ENCODE data around the gene PTGIS.

- no peak for TF ChIP-seq POLR2A (IDR thresholded peaks at IDR 0.05; ENCODE audit: low read depth, low read length)
- TF ChIP-seq POLR2AphosphoS5 (IDR thresholded peaks at IDR 0.05; ENCODE audit: low read depth, low read length), result no peak
- no peak for TF ChIP-seq TAF1 (IDR thresholded peaks at IDR 0.05; ENCODE audit: borderline replicate concordance, low read depth, low read length)
These were observed 54.4 kb downstream of the PTGIS start for GRCh38 chr20:49513517-49513916.
